HUES6 (cell line): Measurements from ENCODE around the gene NLN.
"Not testable (repeated sequence)": the region's sequence is repeated elsewhere in the genome, so short reads cannot be mapped to it uniquely, and the experiment has no call there.

Experiments
- H3K27ac ChIP-seq: 2 replicates; pipeline ENCODE4 v1.7.0; 2013; ENCODE audit warnings: low read depth, mild to moderate bottlenecking, low read length, inconsistent platforms
- H3K27me3 ChIP-seq: 2 replicates; pipeline ENCODE4 v1.6.1; 2013; ENCODE audit warnings: low read length; ENCODE audit not compliant: control insufficient read depth, insufficient read depth
- H3K36me3 ChIP-seq: 2 replicates; pipeline ENCODE4 v1.6.1; 2013; ENCODE audit warnings: low read length; ENCODE audit not compliant: control insufficient read depth, insufficient read depth
- H3K4me1 ChIP-seq: 2 replicates; pipeline ENCODE4 v1.6.1; 2013; ENCODE audit warnings: low read length; ENCODE audit not compliant: control insufficient read depth, insufficient read depth
- H3K4me3 ChIP-seq: 2 replicates; pipeline ENCODE4 v1.5.1; 2013; ENCODE audit warnings: low read depth, low read length
- H3K9ac ChIP-seq: one replicate; pipeline ENCODE4 v1.6.1; 2013; ENCODE audit warnings: mild to moderate bottlenecking, low read length
- H3K9me3 ChIP-seq: 2 replicates; pipeline ENCODE4 v1.6.1; 2013; ENCODE audit warnings: low read depth, low read length; ENCODE audit not compliant: control insufficient read depth, insufficient read depth

The NLN gene

DNA sequence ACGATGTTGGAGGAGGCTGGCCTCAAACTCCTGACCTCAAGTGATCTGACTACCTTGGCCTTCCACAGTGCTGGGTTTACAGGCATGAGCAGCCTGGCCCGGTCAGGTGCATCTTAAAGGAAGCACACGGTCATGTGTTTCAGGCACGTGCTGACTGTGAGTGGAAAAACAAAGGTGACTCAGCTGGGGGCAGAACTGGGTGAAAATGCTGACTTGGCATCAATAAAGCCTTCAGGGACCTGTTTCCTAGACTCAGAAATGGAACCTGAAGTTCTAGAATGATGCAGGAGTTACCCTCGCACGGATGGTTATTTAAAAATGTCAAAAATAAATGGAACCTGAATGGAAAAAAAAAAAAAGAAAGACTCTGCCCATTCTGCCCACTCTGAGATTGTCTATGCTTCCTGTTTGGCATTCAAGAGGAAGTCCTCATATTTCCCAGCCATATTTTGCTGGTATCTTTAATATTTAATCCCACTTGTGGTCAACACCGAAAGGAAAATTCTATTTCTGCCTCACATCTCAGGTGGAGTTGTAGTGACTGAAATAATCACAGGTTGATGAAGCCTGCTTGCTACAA is 12.3 kb downstream of the NLN start:
- H3K4me1 ChIP-seq, H3K27me3 ChIP-seq, H3K9me3 ChIP-seq, H3K36me3 ChIP-seq, H3K4me3 ChIP-seq, H3K27ac ChIP-seq, H3K9ac ChIP-seq: not testable (repeated sequence)

DNA sequence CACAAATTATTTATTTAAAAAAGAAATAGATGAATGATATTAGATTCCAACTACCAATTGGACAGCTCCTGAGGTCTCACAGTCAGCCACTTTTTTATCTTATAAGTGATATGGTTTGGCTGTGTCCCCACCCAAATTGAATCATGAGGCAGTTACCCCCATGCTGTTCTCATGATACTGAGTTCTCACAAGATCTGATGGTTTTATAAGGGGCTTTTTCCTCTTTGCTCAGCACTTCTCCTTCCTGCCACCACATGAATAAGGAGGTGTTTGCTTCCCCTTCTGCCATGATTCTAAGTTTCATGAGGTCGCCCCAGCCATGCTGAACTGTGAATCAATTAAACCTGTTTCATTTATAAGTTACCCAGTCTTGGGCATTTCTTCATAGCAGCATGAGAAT is 12.9 kb downstream of the NLN start:
- Histone ChIP-seq H3K27me3 (no peaks in the 10 kb centered on the region), H3K9ac (no peak overlapping the region), H3K9me3 (no peaks in the 10 kb centered on the region), H3K27ac (no peak overlapping the region), H3K4me1 (no peaks in the 10 kb centered on the region), H3K36me3 (no peaks in the 10 kb centered on the region; the same call in 1 of the 2 replicates), H3K4me3 (no peak overlapping the region)

DNA sequence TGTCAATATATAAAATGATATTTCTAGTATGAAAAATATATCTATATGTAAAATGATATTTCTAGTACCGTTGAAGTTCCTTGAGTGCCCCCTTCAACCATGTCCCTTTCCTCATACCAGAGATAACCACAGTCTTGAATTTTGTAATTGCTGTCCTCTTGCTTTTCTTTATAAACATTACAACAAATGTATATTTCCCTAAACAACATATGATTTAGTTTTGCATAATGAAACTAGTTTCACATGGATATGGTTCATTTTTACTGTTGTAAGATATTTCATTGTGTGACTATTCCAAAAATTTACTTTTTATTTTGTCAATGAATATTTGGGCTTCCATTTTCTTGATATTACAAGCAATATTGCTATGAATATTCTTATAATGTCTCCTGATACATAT is 14.0 kb downstream of the NLN start:
- no peaks in the 10 kb centered on the region for H3K9me3 ChIP-seq
- H3K27me3 ChIP-seq, result no peaks in the 10 kb centered on the region
- no peaks in the 10 kb centered on the region for H3K4me1 ChIP-seq
- no peak overlapping the region for H3K9ac ChIP-seq
- H3K4me3 ChIP-seq, result no peak overlapping the region
- H3K36me3 ChIP-seq, result no peaks in the 10 kb centered on the region; the same call in 1 of the 2 replicates
- no peak overlapping the region for H3K27ac ChIP-seq

DNA sequence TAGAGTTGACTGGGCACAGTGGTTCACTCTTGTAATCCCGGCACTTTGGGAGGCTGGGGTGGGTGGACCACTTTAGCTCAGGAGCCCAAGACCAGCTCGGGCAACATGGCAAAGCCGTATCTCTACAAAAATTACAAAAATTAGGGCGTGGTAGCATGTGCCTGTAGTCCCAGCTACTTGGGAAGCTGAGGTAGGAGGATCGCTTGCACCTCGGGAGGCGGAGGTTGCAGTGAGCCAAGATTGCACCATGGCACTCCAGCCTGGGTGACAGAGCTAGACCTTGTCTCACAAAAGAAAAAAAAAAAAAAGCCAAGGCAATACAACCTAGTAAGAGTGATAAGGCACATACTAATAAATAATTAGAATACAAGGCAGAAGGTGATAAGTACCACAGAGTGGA is 15.8 kb downstream of the NLN start:
- Histone ChIP-seq H3K27me3 (no peaks in the 10 kb centered on the region), H3K36me3 (no peaks in the 10 kb centered on the region; the same call in 1 of the 2 replicates), H3K4me3 (no peak overlapping the region), H3K9ac (no peak overlapping the region), H3K4me1 (no peaks in the 10 kb centered on the region), H3K9me3 (no peaks in the 10 kb centered on the region), H3K27ac (no peak overlapping the region)

DNA sequence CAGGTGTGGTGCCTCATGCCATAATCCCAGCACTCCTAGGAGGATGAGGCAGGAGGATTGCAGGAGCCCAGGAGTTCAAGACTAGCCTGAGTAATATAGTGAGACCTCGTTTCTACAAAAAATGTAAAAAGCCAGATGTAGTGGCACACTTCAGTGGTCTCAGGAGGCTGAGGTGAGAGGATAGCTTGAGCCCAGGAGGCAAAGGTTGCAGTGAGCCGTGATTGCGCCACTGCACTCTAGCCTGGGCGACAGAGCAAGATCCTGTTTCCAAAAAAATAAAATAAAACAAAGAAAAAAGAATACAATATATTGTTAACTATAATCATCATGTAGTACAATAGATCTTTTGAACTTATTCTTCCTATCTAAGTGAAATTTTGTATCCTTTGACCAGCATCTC is 16.3 kb downstream of the NLN start:
- H3K9me3 ChIP-seq, result no peaks in the 10 kb centered on the region
- no peaks in the 10 kb centered on the region for H3K27me3 ChIP-seq
- H3K4me1 ChIP-seq, result no peaks in the 10 kb centered on the region
- no peak overlapping the region for H3K27ac ChIP-seq
- H3K9ac ChIP-seq, result no peak overlapping the region
- H3K4me3 ChIP-seq, result no peak overlapping the region
- H3K36me3 ChIP-seq, result no peaks in the 10 kb centered on the region; the same call in 1 of the 2 replicates

- H3K36me3 ChIP-seq, result no peaks in the 10 kb centered on the region
- no peak overlapping the region for H3K27ac ChIP-seq
- no peaks in the 10 kb centered on the region for H3K27me3 ChIP-seq
- no peak overlapping the region for H3K9ac ChIP-seq
- no peak overlapping the region for H3K4me3 ChIP-seq
- no peaks in the 10 kb centered on the region for H3K9me3 ChIP-seq
- H3K4me1 ChIP-seq, result no peaks in the 10 kb centered on the region
These were observed 17.2 kb downstream of the NLN start for GRCh38 chr5:65739162-65739561.

DNA sequence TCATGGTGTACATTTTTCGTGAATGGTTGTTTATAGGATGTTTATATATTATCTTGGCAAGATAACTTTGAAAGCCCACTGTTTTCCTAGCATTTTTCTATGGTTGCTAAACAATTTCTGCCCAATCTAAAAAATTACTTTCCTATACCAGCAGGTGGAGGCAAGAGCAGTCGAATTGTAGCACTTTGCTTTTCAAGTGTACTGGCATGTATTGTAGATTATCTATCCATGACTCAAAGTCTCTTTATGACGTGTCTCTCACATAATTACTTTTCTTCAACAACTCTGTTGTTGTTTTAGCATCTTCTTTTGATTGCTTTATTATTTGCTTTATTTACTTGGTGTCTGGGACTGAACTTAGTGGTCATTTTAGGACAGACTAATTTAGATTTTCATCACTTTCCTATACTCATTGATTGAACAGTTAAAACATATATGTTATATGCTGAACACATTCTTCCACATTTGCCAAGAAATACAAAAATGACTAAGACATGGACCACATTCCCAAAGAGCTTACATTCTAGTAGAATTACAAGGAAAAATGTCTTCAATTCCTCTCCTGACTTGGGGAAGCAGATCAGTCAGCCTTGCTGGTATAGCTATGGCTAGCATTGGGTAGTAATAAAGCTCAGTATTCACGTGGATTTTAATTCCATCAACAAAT is 20.7 kb downstream of the NLN start:
- Histone ChIP-seq H3K27ac (no peak overlapping the region), H3K9ac (no peak overlapping the region), H3K9me3 (no peaks in the 10 kb centered on the region), H3K27me3 (no peaks in the 10 kb centered on the region), H3K4me3 (no peak overlapping the region), H3K4me1 (no peaks in the 10 kb centered on the region), H3K36me3 (0 out of 2 replicates have a peak, but pooled peaks cover 2% of the 10 kb centered on the region)

DNA sequence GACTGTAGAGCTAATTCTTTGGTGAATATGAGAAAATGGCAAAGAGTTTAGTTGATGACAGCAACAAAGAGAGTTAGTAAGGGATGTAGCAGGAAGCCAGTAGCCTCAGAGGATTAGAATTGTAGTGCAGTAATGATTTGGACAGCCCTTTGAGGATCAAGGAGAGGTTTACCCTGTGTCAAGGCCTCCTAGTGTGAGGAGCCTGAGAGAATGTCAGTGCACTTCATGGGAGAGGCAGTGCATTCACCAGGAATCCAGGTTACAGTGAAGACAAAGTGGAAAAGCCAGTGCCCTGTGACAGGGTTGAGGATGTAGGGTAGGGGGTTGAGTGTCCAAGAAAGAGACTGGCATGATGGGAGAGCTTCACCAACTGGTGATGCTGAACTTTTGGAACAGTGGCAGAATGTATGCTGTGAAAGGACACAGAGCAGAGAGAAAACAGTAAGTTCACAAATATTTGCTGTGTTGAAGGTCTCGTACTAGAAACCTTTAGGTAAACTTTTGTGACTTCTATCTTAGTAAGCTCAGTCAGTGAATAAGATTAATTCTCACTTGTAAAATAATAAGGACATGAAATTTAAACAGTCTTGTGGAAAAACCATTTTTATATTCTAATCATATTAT is 27.3 kb downstream of the NLN start:
- no peaks in the 10 kb centered on the region for H3K4me1 ChIP-seq
- H3K4me3 ChIP-seq, result no peak overlapping the region
- H3K9ac ChIP-seq, result no peak overlapping the region
- 0 out of 2 replicates have a peak, but pooled peaks cover 2% of the 10 kb centered on the region for H3K36me3 ChIP-seq
- no peak overlapping the region for H3K27ac ChIP-seq
- H3K27me3 ChIP-seq, result no peaks in the 10 kb centered on the region
- H3K9me3 ChIP-seq, result no peaks in the 10 kb centered on the region

DNA sequence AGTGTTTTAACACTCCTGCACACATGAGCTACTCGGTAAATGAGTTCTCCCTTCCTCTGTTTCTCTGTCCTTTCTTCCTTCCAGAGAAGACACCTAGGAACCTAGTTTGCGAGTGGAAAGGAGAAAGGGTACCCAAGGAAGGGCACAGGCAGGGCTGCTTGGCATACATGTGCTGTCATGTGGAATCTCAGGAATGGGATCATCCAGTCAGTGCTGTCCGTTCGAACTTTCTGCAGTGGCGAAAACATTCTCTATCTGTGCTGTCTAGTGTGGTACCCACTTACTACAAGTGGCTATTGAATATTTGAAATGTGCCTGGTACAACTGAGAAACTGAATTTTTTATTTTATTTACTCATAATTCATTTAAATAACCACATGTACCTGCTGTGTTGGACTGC is 28.0 kb downstream of the NLN start:
- Histone ChIP-seq H3K4me3 (no peak overlapping the region), H3K9ac (no peak overlapping the region), H3K36me3 (0 out of 2 replicates have a peak, but pooled peaks cover 2% of the 10 kb centered on the region), H3K27ac (no peak overlapping the region), H3K4me1 (no peaks in the 10 kb centered on the region), H3K27me3 (no peaks in the 10 kb centered on the region), H3K9me3 (no peaks in the 10 kb centered on the region)

- no peaks in the 10 kb centered on the region for H3K4me1 ChIP-seq
- no peak overlapping the region for H3K27ac ChIP-seq
These were observed 28.9 kb downstream of the NLN start for GRCh38 chr5:65750938-65751337.

DNA sequence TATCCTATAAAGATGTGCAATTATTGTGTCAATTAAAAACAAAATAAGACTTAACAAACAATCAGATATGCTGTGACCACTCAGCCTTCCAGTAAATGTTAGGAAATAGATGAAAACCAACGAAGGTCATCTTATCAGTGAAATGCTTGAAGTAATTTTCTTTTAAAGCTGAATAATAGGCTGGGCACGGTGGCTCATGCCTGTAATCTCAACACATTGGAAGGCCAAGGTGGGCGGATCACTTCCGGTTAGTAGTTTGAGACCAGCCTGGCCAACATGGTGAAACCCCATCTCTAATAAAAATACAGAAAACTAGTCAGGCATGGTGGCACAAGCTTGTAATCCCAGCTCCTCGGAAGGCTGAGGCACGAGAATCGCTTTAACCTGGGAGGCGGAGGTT is 31.2 kb downstream of the NLN start:
- Histone ChIP-seq H3K4me1 (no peaks in the 10 kb centered on the region), H3K27ac (no peak overlapping the region), H3K9ac (no peak overlapping the region), H3K9me3 (no peaks in the 10 kb centered on the region), H3K4me3 (no peak overlapping the region), H3K27me3 (no peaks in the 10 kb centered on the region), H3K36me3 (no peaks in the 10 kb centered on the region; the same call in 1 of the 2 replicates)

More at GRCh38 chr5:65750938-65751337, 28.9 kb downstream of the NLN start:
- H3K36me3 ChIP-seq, result no peaks in the 10 kb centered on the region
- no peaks in the 10 kb centered on the region for H3K27me3 ChIP-seq
- H3K9ac ChIP-seq, result no peak overlapping the region
- no peaks in the 10 kb centered on the region for H3K9me3 ChIP-seq
- H3K4me3 ChIP-seq, result no peak overlapping the region
